HG02610 (cell line): ENCODE measurements around the gene TNFSF4.
"Not testable (repeated sequence)": the region's sequence is repeated elsewhere in the genome, so short reads cannot be mapped to it uniquely, and the experiment has no call there.

Experiments
- ATAC-seq: cut with Tn5 transposase; IDR thresholded peaks from one replicate; pipeline ENCODE4 v1.9.1; 2021; ENCODE audit warnings: mild to moderate bottlenecking, moderate library complexity; ENCODE audit not compliant: unreplicated experiment

TNFSF4 gene, protein sequence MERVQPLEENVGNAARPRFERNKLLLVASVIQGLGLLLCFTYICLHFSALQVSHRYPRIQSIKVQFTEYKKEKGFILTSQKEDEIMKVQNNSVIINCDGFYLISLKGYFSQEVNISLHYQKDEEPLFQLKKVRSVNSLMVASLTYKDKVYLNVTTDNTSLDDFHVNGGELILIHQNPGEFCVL

DNA sequence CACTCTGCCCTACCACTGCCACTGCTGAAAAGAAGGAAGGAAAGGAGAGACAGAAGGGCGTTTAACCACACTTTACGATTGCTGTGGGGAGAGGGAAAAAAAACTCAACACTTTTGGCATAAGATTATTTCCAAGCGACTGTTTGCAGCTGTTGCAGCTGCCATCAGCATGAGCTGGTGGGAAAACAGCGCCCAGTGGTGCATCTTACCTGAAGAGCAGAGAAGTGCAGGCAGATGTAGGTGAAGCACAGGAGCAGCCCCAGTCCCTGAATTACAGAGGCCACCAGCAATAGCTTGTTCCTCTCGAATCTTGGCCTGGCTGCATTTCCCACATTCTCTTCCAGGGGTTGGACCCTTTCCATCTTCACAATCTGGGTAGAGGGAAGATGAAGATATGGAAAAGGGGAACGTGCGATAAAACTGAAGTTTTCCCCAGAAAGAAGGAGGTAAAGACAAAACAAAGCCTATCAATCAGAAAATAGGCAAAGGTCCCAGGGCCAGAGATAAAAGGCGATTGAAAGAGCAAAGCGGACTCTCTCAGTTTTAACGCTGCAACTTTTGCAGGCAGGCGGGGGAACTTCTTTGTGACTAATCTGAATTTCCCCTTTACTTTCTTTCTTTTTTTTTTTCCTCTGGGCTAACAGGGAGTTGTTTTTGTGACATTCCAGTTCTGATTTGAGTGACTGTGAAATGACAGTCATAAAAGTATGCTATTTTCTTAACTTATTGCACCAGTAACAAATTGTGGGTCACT lies at the start of gene TNFSF4:
Gene TNFSF4 (minus strand): TSS at position 516 of the 753 bp plus-strand sequence. CDS start 155 bp downstream, at position 361.
- peak; percentile 43 for ATAC-seq

DNA sequence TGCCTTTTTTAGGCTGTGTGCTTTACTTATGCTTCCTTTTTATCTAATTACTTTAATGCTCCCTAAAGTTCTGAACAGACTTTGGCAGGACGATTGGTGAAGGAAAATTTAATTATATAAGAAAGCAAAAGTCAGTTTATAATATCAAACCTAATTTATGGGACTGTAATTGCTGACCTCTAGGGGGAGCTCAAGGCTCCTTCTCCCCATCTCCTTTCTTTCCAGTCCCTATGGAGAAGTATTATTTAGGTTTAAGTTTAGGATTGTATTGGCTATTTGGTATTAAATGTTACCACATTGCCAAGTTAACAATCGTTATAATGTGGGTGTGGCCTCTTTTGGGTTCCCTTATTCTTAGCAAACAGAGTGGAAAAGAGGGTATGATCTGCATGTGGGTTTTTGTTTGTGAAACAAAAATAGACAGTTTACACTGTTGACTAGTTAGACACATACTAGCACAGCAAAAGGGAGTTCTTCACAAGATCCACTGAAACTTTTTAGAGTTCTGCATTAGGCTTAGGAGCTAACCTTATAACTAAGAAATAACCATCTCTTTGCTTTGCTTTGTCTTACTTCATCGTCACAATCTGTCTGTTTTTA lies 48.2 kb upstream of the TNFSF4 start:
- no peak for ATAC-seq

DNA sequence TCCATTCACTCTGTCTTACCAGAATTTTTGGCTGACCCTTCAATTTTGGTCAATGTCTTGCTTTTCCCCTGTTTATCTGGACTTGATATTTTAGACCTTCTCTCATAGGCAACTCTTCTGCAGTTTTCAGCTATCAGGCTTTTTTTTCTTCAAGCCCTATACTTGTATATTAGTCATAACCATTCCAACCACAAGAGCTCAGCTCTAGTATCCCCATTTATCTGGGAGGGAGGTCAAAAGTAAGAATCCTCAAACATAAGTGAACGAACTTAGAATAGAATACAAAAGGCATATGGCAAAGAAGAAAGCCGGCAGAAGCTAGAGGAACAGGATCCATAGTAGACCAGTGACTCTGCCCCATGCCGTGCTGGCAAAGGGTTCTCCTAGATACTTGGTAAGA lies 45.9 kb upstream of the TNFSF4 start:
- no peak for ATAC-seq

DNA sequence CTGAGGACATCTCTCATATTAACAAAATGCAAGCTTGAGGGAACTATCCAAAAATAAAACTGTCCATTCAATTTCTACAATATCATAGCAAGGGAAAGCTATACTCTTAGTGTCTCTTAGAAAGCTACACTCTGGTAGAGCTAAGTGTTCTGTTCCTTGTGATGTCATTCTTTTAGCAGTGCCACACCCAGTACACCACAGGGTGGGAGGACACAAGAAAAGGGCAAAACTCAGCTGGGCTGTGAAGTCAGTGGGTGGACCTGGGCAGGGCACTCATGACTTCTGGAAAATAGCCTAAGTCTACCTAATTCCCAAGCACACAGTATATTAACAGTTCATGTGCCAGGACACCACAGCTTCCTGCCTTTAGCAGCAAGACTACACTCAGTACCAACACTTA lies 42.2 kb upstream of the TNFSF4 start:
- no peak for ATAC-seq

DNA sequence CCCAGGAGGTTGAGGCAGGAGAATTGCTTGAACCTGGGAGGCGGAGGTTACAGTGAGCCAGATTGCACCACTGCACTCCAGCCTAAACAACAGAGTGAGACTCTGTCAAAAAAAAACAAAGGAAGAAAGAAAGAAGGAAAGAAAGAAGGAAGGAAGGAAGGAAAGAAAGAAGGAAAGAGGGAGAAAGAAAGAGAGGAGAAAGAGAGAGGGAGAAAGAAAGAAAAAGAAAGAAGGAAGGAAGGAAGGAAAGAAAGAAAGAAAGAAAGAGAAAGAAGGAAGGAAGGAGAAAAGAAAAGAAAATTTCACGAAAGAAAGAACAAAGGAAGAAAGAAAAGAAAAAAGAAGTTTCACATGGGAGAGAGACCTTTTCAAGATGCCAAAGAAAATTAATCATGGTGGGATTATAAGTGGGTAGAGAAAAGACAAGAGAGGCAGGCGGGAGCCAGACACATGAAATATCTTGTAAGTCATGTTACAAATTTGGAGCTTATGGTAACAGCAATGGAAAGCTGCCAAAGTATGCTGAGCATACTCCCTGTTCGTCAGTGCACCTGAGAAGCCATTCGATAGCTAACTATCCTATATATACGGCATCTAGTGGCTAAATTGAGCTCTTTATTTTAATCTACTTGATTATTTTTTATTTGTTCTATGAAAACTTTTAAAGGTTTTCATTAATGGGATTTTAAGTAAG lies 41.3 kb upstream of the TNFSF4 start:
- ATAC-seq, result no peak

DNA sequence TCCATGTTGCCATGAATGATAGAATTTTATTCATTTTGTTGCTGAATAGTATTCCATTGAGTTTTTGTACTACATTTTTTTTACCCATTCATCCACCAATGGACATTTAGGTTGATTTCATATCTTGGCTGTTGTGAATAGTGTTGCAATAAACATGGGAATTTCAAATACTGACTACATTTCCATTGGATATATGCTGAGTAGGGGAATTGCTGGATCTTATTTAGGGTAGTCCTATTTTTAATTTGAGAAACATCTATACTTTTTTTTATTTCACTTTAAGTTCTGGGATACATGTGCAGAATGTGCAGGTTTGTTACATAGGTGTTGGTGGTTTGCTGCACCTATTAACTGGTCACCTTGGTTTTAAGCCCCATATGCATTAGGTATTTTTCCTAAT lies 38.8 kb upstream of the TNFSF4 start:
- no peak for ATAC-seq

DNA sequence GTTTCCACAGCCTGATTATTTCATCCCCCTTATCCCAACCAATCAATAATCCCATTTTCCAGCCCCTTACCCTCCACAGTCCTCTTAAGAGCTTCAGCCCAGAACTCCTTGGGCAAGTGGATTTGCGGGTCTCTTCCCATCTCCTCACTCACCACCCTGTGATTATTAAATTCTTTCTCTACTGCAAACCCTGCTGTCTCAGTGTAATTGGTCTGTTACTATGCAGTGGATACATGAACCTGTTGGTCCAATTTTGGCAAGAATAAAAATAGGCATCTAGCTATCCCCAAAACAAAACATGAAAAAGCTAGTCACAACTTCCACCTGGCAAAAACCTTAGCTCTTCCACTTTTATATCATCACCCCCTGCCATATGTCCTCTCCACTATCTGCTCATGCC lies 36.2 kb upstream of the TNFSF4 start:
- ATAC-seq, result no peak

DNA sequence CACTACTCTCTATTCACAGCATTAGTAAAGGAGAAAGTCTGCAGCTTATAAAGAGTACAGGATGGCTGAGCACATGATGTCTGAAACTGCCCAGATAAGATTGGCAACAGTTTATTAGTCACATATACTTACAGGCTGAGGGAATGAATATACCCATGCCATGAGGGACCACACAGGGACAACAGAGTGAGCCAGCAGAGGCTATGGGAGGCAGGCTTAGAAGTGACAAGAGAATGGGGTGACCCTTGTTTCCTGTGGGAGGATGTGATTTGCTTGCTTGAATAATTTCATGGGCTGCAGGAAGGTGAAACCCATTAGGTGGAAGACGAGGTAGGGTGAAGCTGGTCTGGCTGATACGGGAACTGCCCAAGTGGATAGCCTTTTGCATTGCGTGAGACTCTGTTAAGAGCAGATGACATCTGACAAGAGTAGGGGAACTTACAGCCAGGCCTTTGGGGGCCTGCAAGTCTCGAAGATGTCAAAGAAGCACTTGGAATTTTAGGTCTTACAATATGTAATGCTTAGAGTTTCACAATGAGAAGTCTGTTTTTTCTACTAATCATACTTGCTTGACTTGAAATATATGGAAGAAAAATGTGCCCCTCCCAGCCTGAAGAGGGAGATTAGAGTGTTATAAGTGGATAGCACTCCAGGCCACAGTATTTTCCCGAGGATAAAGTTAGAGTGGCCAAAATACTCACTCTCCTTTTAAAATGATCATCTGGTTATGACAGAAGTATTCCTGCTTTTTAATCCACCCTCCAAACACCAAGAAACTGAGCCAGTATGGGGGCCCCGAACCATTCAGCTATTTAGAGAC lies 34.6 kb upstream of the TNFSF4 start:
- peak; percentile 91 for ATAC-seq

DNA sequence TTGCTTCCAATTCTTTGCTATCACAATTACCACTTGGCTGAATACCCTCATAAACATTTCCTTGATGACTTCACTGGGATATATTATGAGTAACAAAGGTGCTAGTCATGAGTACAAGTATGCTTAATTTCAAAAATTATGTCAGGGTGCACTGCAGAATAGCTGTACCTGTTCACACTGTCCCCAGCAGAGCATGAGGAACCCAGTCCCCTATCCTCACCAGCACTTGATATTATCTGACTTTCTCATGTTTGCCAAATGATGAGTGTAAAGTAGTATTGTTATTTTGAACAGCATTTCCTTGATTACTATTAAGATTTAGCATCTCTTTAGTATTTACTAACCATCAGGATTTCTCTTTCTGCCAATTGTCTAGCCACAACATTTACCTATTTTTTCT lies 33.5 kb upstream of the TNFSF4 start:
- ATAC-seq, result no peak

DNA sequence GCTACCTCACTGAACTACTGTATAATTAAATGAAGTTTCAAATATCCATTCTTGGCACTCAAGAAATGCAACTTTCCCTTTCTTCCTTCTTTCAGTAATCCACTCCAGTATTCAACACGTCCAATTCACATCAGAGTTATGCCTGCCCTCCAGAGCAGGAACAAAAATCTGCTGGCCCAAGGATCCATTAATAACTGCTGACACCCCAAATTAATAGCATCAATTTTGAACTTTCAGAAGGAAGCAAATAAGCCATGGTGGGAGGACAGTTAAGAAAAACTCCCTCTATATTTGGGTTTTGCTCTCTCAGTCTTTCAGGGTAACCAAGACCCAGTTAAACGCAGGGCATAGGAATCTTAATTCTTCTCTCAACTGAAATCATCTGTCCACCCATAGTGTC lies 31.9 kb upstream of the TNFSF4 start:
- ATAC-seq, result no peak

DNA sequence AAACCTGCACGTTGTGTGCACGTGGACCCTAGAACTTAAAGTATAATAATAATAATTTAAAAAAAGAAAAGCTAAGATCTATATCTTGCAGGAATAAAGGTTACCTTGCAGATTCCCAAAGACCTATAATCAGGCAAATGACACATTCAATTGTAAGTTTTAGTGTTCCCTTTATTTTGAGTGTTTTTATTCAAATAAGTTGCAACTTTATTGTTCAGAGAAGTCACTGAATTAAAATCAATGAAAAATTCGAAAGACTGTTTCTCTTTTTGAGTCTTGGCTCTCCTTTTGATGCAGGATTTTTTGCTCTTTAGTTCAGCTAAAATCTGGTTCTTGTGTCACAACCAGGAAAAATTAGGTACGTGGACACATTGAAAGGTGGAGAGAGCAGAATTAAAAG lies 27.8 kb upstream of the TNFSF4 start:
- no peak for ATAC-seq

DNA sequence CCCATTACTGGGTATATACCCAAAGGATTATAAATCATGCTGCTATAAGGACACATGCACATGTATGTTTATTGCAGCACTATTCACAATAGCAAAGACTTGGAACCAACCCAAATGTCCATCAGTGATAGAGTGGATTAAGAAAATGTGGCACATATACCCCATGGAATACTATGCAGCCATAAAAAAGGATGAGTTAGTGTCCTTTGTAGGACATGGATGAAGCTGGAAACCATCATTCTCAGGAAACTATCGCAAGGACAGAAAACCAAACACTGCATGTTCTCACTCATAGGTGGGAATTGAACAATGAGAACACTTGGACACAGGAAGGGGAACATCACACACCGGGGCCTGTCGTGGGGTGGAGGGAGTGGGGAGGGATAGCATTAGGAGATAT lies 27.3 kb upstream of the TNFSF4 start:
- not testable (repeated sequence) for ATAC-seq

DNA sequence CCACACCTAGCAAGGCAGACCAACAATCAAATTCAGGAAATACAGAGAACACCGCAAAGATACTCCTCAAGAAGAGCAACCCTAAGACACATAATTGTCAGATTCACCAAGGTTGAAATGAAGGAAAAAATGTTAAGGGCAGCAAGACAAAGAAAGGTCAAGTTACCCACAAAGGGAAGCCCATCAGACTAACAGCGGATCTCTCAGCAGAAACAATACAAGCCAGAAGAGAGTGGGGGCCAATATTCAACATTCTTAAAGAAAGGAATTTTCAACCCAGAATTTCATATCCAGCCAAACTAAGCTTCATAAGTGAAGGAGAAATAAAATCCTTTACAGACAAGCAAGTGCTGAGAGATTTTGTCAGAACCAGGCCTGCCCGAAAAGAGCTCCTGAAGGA lies 21.9 kb upstream of the TNFSF4 start:
- not testable (repeated sequence) for ATAC-seq

DNA sequence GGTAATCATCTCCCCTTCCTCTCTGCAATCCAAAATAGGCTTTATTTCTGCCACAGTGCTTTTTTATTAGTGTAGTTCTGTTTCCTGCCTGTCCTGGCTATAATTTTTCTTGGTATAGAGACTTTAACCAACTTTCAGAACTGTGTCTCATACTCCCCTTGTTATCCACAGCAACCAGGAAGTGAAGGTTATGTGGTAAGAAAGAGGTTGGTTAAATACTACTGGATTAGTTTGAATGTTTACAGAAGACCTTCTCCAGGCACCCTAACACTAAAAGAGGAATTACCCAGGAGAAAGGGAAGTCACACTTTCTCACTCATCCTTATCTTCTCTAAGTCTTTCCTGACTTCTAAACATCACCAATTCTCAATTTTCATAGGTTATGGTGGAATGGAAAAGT lies 17.8 kb upstream of the TNFSF4 start:
- no peak for ATAC-seq

DNA sequence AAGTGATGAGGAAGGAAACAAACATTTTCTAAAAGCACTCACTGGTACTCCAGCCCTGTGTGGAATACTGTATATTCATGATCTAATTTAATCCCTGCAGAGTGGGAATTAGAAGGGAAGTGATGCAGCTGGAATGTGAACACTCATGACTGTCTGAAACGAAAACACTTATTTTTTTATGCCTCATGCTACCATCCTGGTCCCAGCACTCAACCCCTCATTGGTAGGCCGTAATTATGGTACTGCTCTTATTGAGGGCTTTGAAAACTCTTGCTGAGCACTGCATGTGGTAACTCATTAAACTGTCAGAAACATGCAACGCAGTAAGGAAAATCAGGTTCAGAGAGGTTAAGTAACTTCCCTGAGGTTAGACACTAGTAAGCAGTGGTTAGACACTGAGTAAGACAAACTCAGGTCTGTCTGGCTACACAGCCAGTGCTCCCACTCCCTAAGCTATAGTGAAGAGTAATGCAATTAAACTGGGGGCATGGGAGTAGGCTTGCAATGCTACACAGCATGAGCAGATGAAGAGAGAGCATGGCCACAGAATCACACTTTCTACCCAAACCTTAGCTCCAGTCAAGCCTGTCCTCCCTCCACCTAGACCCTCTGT lies 17.3 kb upstream of the TNFSF4 start:
- ATAC-seq, result no peak

DNA sequence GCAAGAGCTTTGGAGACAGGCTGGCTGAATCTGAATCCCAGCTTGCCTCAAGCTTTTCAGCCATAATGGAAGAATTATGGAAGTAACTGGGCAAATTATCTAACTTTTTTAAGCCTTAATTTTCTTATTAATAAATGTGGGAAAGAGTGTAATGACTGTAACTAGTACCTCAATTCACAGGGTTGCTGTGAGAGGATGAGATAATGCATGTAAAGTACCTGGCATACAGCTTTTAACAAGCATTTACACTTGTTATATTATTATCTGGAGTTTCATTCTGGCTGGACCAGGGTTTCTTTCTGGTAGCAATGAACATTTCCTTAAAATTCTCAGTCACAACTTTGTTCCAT lies 15.9 kb upstream of the TNFSF4 start:
- peak; percentile 31 for ATAC-seq

DNA sequence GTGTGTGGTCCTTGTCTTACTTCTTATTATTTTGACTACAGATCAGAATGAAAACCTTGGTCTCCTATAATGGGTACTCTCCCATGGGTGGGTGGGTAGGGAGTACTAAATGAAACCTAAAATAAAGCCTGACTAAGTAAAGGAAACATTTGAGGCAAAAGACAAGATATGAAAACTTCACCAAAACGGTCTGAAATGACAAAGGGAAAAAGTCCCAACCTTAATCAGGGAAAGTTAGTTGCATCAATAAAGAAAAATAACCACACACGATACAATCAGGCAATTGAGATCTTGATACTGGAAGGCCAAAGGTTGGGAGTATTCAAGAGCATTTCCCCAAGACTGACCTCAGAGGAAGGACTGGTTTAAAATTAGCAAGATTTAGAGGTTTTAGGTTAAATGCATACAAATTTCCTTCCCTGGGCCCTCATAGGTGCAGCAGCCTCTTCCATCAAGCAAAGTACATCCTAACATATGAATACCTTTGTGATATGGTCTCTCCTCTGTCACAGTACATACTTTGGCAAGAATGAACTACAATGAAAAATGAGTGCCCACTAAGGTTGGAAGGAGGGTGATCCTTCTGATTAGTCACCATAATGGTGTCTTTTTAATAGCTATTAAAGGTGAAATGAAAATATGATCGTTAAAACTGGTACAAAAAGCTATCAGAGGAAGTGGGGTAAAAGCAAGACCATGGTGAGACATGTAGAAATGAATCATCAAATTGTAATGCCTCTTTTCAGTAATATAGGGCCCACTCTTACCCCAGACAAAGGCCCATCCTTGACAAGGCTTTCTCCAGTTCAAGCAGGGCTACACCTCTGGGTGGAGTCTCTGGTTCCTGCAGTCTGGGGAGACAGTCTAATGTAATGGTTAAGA lies 15.3 kb upstream of the TNFSF4 start:
- ATAC-seq, result peak; percentile 57

DNA sequence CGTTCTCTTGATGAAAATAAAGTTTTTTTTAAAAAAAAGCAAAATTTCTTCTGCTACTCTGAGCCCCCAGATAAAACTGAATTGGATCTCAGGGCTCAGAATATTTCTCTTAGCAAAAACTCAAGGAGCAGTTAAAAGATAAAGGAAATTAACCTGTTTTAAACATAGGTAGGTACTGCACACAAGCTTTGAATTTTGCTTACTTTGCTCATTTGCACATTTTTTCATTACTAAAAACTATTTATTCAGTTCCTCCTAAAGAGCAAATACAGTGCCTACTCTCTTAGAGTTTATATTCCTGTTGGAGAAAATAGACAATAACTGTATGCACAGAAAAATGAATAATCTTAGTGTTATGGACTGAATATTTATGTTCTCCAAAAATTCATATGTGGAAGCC lies 13.0 kb upstream of the TNFSF4 start:
- ATAC-seq, result no peak

DNA sequence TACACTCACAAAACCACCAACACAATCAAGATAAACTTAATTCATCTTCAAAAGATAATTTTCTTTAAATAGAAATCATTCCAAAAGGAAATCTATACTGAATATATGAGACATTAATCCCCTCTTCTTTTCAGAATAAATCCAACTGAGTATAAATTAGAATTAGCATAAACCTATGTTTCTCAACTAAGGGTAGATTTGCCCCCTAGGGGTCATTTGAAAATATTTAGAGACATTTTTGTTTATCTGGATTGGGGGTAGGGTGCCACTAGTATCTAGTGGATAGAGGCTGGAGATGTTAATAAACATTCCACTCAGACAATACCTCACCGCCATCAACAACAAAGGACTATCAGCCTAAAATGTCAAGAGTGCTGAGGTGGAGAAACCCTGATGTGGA lies 6.5 kb upstream of the TNFSF4 start:
- no peak for ATAC-seq
